H1 (cell line): Measurements from ENCODE around the gene RBM27. TPM values are rescaled to one million over a fixed set of nuclear protein-coding genes. Genes with fewer than 3 reads are reported as not detected.
A peak's percentile ranks its signal among the peaks of the same experiment; 100 is the strongest.

Source experiments
- CTCF ChIA-PET: fragments of 300-600 bp; sonication (Branson Sonifier 250); formaldehyde crosslinking; loops from one replicate; lab custom pipeline; 2021; ENCODE audit not compliant: partially characterized antibody; lab: Charles Lee
- POLR2A ChIA-PET: fragments of 300-600 bp; sonication (Branson Sonifier 250); formaldehyde crosslinking; loops from one replicate; lab custom pipeline; 2021; ENCODE audit warnings: inconsistent platforms; ENCODE audit not compliant: partially characterized antibody; lab: Charles Lee
- DNase-seq, 2 experiments: peaks; one replicate each; pipeline versions ENCODE4 v3.0.0 to v3.0.0-alpha.2; 2010 to 2022; ENCODE audit warnings: low spot score in 2 of 2, low read depth in 1 of 2, mixed read lengths in 1 of 2
- FAIRE-seq: peaks from 2 replicates; lab custom pipeline; 2011; peaks lifted over from hg19 to GRCh38; lab: Jason Lieb, UNC
- H2AFZ ChIP-seq: 2 replicates; pipeline ENCODE4 v1.8.1; 2012; ENCODE audit warnings: low read length, inconsistent platforms
- H2AK5ac ChIP-seq: 2 replicates; pipeline ENCODE4 v1.6.1; 2013; ENCODE audit warnings: low read depth, low read length
- H2BK120ac ChIP-seq: replicated peaks from 2 replicates; pipeline ENCODE3; 2013; ENCODE audit warnings: low read depth, low read length, inconsistent platforms
- H2BK12ac ChIP-seq: 2 replicates; pipeline ENCODE4 v1.6.1; 2013; ENCODE audit warnings: low read depth, low read length
- H2BK15ac ChIP-seq: 2 replicates; pipeline ENCODE4 v1.6.1; 2013; ENCODE audit warnings: low read length
- H2BK20ac ChIP-seq: 2 replicates; pipeline ENCODE4 v1.6.1; 2013; ENCODE audit warnings: low read length
- H2BK5ac ChIP-seq: 2 replicates; pipeline ENCODE4 v1.6.1; 2013; ENCODE audit warnings: low read depth, low read length
- H3K14ac ChIP-seq: 2 replicates; pipeline ENCODE4 v1.6.1; 2013; ENCODE audit warnings: inconsistent platforms; ENCODE audit not compliant: insufficient read length
- H3K18ac ChIP-seq: 2 replicates; pipeline ENCODE4 v1.6.1; 2013; ENCODE audit warnings: low read length; ENCODE audit errors: extremely low read depth
- H3K23ac ChIP-seq: 2 replicates; pipeline ENCODE4 v1.6.1; 2013; ENCODE audit warnings: inconsistent platforms; ENCODE audit not compliant: insufficient read length
- H3K23me2 ChIP-seq: 2 replicates; pipeline ENCODE4 v1.6.1; 2013; ENCODE audit warnings: low read depth, low read length
- H3K27ac ChIP-seq: 2 replicates; pipeline ENCODE4 v1.6.1; 2011; ENCODE audit warnings: low read depth, low read length, inconsistent platforms
- H3K27me3 ChIP-seq, 4 experiments: replicated peaks in 1 of 4; 1 replicate in 1 of 4; 2 replicates in 3 of 4; pipeline versions ENCODE4 v1.6.1 to v1.8.1; 2011 to 2013; ENCODE audit warnings: low read length in 3 of 4, mild to moderate bottlenecking in 3 of 4, inconsistent platforms in 2 of 4, mixed read lengths in 2 of 4, moderate library complexity in 1 of 4; ENCODE audit not compliant: control insufficient read depth in 3 of 4, insufficient read depth in 3 of 4; ENCODE audit errors: extremely low read depth in 1 of 4
- H3K36me3 ChIP-seq, 4 experiments: 2 replicates each; pipeline versions ENCODE4 v1.6.1 to v1.8.1; 2011 to 2013; ENCODE audit warnings: mild to moderate bottlenecking in 4 of 4, low read length in 3 of 4, moderate library complexity in 2 of 4, control low read depth in 1 of 4, inconsistent platforms in 1 of 4; ENCODE audit not compliant: insufficient read depth in 4 of 4, control insufficient read depth in 2 of 4
- H3K4ac ChIP-seq: replicated peaks from 2 replicates; pipeline ENCODE3; 2013; ENCODE audit warnings: low read length, low read depth, mixed read lengths, inconsistent platforms; ENCODE audit not compliant: insufficient read length
- H3K4me1 ChIP-seq, 4 experiments: replicated peaks in 1 of 4; 1 replicate in 1 of 4; 2 replicates in 3 of 4; pipeline versions ENCODE4 v1.6.1 to v1.8.1; 2011 to 2013; ENCODE audit warnings: low read length in 3 of 4, inconsistent platforms in 2 of 4, mixed read lengths in 1 of 4; ENCODE audit not compliant: insufficient read depth in 4 of 4, control insufficient read depth in 3 of 4
- H3K4me2 ChIP-seq, 2 experiments: 2 replicates each; pipeline versions ENCODE4 v1.6.1 to v1.8.1; 2011 to 2013; ENCODE audit warnings: low read depth in 2 of 2, low read length in 2 of 2, control low read depth in 1 of 2, inconsistent platforms in 1 of 2, mild to moderate bottlenecking in 1 of 2; ENCODE audit not compliant: insufficient read depth in 1 of 2
- H3K4me3 ChIP-seq, 4 experiments: fragments of 200-600, 300-600 bp in 1 of 4; sonication (generic), shearing (Covaris generic), sonication (Bioruptor Twin) in 1 of 4; 2 replicates each; pipeline versions ENCODE4 v1.5.1 to v1.8.1; 2011 to 2016; ENCODE audit warnings: low read length in 4 of 4, low read depth in 3 of 4, control low read depth in 2 of 4, inconsistent platforms in 2 of 4, mild to moderate bottlenecking in 2 of 4, mixed read lengths in 1 of 4, moderate library complexity in 1 of 4; ENCODE audit not compliant: insufficient read depth in 2 of 4; ENCODE audit errors: extremely low read depth in 1 of 4
- H3K56ac ChIP-seq: replicated peaks from 2 replicates; pipeline ENCODE3; 2013; ENCODE audit warnings: low read depth, mild to moderate bottlenecking, mixed read lengths, low read length, inconsistent platforms; ENCODE audit not compliant: insufficient read length
- H3K79me1 ChIP-seq: 2 replicates; pipeline ENCODE4 v1.6.1; 2013; ENCODE audit warnings: low read depth, low read length, control low read depth
- H3K79me2 ChIP-seq, 2 experiments: 2 replicates each; pipeline versions ENCODE4 v1.6.1 to v1.8.1; 2012 to 2013; ENCODE audit warnings: low read length in 2 of 2, mild to moderate bottlenecking in 2 of 2, inconsistent platforms in 1 of 2; ENCODE audit not compliant: insufficient read depth in 2 of 2, control insufficient read depth in 1 of 2
- H3K9ac ChIP-seq, 4 experiments: replicated peaks in 1 of 4; 1 replicate in 1 of 4; 2 replicates in 3 of 4; pipeline versions ENCODE4 v1.6.1 to v1.8.1; 2011 to 2013; ENCODE audit warnings: low read depth in 3 of 4, low read length in 3 of 4, control low read depth in 2 of 4, mild to moderate bottlenecking in 2 of 4, moderate library complexity in 2 of 4, inconsistent platforms in 1 of 4; ENCODE audit errors: extremely low read depth in 1 of 4
- H3K9me3 ChIP-seq, 2 experiments: 2 replicates each; pipeline versions ENCODE4 v1.6.1 to v1.8.1; 2012 to 2013; ENCODE audit warnings: mild to moderate bottlenecking in 2 of 2, moderate library complexity in 2 of 2, control low read depth in 1 of 2, inconsistent platforms in 1 of 2, low read depth in 1 of 2, low read length in 1 of 2, mixed read lengths in 1 of 2; ENCODE audit not compliant: insufficient read depth in 2 of 2
- H4K20me1 ChIP-seq, 2 experiments: replicated peaks in 1 of 2; 2 replicates each; pipeline versions ENCODE3 to v1.8.1; 2011 to 2013; ENCODE audit warnings: inconsistent platforms in 2 of 2, low read length in 2 of 2, mild to moderate bottlenecking in 1 of 2; ENCODE audit not compliant: insufficient read depth in 2 of 2, control insufficient read depth in 1 of 2
- H4K5ac ChIP-seq: 2 replicates; pipeline ENCODE4 v1.6.1; 2013; ENCODE audit warnings: low read length, low read depth, mixed read lengths, inconsistent platforms; ENCODE audit not compliant: insufficient read length
- H4K8ac ChIP-seq: 2 replicates; pipeline ENCODE4 v1.8.0; 2013; ENCODE audit warnings: mild to moderate bottlenecking, moderate library complexity, low read length, inconsistent platforms; ENCODE audit not compliant: insufficient read depth; ENCODE audit errors: extremely low read depth
- H4K91ac ChIP-seq: replicated peaks from 2 replicates; pipeline ENCODE3; 2013; ENCODE audit warnings: low read length, mixed read lengths, inconsistent platforms; ENCODE audit not compliant: insufficient read length
- ATF2 ChIP-seq: IDR thresholded peaks from 2 replicates; pipeline ENCODE4 v1.6.1; 2012; ENCODE audit warnings: low read length, inconsistent platforms
- SAP30 ChIP-seq: fragments of 300-600 bp; sonication (generic); IDR thresholded peaks from 2 replicates; pipeline ENCODE4 v1.7.1; 2012; ENCODE audit warnings: low read length, moderate library complexity, mild to moderate bottlenecking, inconsistent platforms; ENCODE audit not compliant: insufficient read depth, insufficient replicate concordance
- SIN3A ChIP-seq, 2 experiments: IDR thresholded peaks in 1 of 2; conservative IDR thresholded peaks in 1 of 2; 2 replicates each; pipeline ENCODE4 v1.6.1; 2011 to 2012; ENCODE audit warnings: low read length in 2 of 2, improper control_type of control experiment in 1 of 2, low read depth in 1 of 2, mild to moderate bottlenecking in 1 of 2
- SP4 ChIP-seq: IDR thresholded peaks from 2 replicates; pipeline ENCODE4 v1.6.1; 2012; ENCODE audit warnings: low read length, inconsistent platforms
- TAF7 ChIP-seq: optimal IDR thresholded peaks from 2 replicates; pipeline ENCODE3; 2011; ENCODE audit warnings: low read depth, mild to moderate bottlenecking, inconsistent platforms, low read length, moderate library complexity, borderline replicate concordance
- whole genome bisulfite sequencing, 2 experiments: shearing (Covaris generic) in 1 of 2; methylation state at CpG; one replicate each; pipeline versions ENCODE4 v1.1.6 to v1.1.7; 2013 to 2015; ENCODE audit warnings: low lambda C conversion rate in 2 of 2, mixed read lengths in 2 of 2, inconsistent platforms in 1 of 2, low coverage in 1 of 2, missing lambda C conversion rate in 1 of 2; ENCODE audit not compliant: insufficient replicate concordance in 2 of 2, insufficient coverage in 1 of 2, insufficient read length in 1 of 2; ENCODE audit errors: extremely low coverage in 1 of 2, missing lambda C conversion rate in 1 of 2; 5-methylcytosine and 5-hydroxymethylcytosine counted together
- long read RNA-seq, 2 experiments: library from RNA in 1 of 2; library from capped mRNA in 1 of 2; stranded (forward); transcript quantifications; one replicate each; pipeline ENCODE4 v2.0.0, GENCODE V29; 2021; ENCODE audit warnings: inconsistent platforms in 1 of 2
- polyA minus RNA-seq, 3 experiments: library from RNA; depleted of rRNA, polyadenylated mRNA; stranded (reverse); fragments of >200 nt; gene quantifications; 1 replicate in 2 of 3; 2 replicates in 1 of 3; pipeline ENCODE4 v1.2.3, GENCODE V29; 2011
- polyA plus RNA-seq, 7 experiments: library from polyadenylated mRNA; depleted of rRNA in 3 of 7; stranded (reverse) in 5 of 7; unstranded in 2 of 7; fragments of >200 nt in 5 of 7; fragments of 200-250 nt in 2 of 7; gene quantifications; 1 replicate in 5 of 7; 2 replicates in 1 of 7; 4 replicates in 1 of 7; pipeline versions ENCODE4 v1.2.1 to v1.2.3, GENCODE V29; 2011 to 2013; ENCODE audit warnings: missing spikeins in 2 of 7, mixed read lengths in 2 of 7
- total RNA-seq: library from RNA; stranded (reverse); fragmentation: NEBNext Ultra II Directional; extraction: Animal tissue kit (Norgen Biotek cat#: 25700); gene quantifications from 2 replicates; pipeline ENCODE4 v1.2.1, GENCODE V29; 2021

The RBM27 gene
- total RNA-seq, result 42.9 and 44.9 TPM in 2 replicates
- polyA plus RNA-seq (2011; rRNA removed), result 7.9 and 13.1 TPM in 2 replicates
- polyA plus RNA-seq (2011; cell fraction: cytosol; rRNA removed), result 13.2 TPM
- 22.3 TPM for polyA plus RNA-seq (2011; cell fraction: nucleus; rRNA removed)
- polyA plus RNA-seq (2012, experiment 1 of 2), result 9.6 to 21.3 TPM (median 16.3 TPM) in 4 replicates
- polyA plus RNA-seq (2012, experiment 2 of 2), result 1.6 TPM
- polyA plus RNA-seq (2013, experiment 1 of 2), result 26.1 TPM
- polyA plus RNA-seq (2013, experiment 2 of 2), result 24.6 TPM
- 266 and 323 TPM in 2 replicates for polyA minus RNA-seq (2011; rRNA and poly(A)+ RNA removed)
- 109 TPM for polyA minus RNA-seq (2011; cell fraction: cytosol; rRNA and poly(A)+ RNA removed)
- polyA minus RNA-seq (2011; cell fraction: nucleus; rRNA and poly(A)+ RNA removed), result 124 TPM
- long read RNA-seq, experiment 1, partial matches to known transcripts, result 30 of 34 reads
- long read RNA-seq, experiment 1, other reads (novel, unspliced or antisense), result 4 of 34 reads
- long read RNA-seq, experiment 2, full-length matches to known transcripts, result 1 of 3 reads
- long read RNA-seq, experiment 2, partial matches to known transcripts, result 2 of 3 reads
- long read RNA-seq, experiment 2, other reads (novel, unspliced or antisense), result 0 of 3 reads

GRCh38 chr5:146203011-146203871 is at the start of gene RBM27:
Gene RBM27, plus strand, starts transcription at chr5:146203605. Its CDS starts 161 bp downstream, at chr5:146203766.
- peak within 1 kb of the TSS; percentile 75 for H3K56ac ChIP-seq
- H4K91ac ChIP-seq, result no peak within 1 kb of the TSS
- H2BK5ac ChIP-seq, result peak within 1 kb of the TSS; percentile 80; the same call in 1 of the 2 replicates
- H3K23me2 ChIP-seq, result peaks cover 7% of the 10 kb centered on the region
- H3K4me1 ChIP-seq, result peaks cover 0 to 3% (median 0%) of the 10 kb centered on the region in 4 experiments; a peak in 2 of 7 replicates
- H3K79me1 ChIP-seq, result no peaks in the 10 kb centered on the region
- H3K9ac ChIP-seq, result peak within 1 kb of the TSS; percentile 73 to 93 (median 81)
- FAIRE-seq (peak; percentile 85), DNase-seq (peak; percentile 99 to 100)
- peak within 1 kb of the TSS; percentile 74 to 95 (median 85) for H3K4me3 ChIP-seq
- peaks cover 19 to 42% of the 10 kb centered on the region in 2 experiments for H3K79me2 ChIP-seq
- H4K20me1 ChIP-seq, result peaks cover 0 to 2% of the 10 kb centered on the region in 2 experiments
- H3K9me3 ChIP-seq, result no peaks in the 10 kb centered on the region
- H3K36me3 ChIP-seq, result no peaks in the 10 kb centered on the region
- no peak within 1 kb of the TSS for H3K23ac ChIP-seq
- H2AK5ac ChIP-seq, result no peak within 1 kb of the TSS
- H2BK120ac ChIP-seq, result peak within 1 kb of the TSS; percentile 88
- peak within 1 kb of the TSS; percentile 78 for H3K4ac ChIP-seq
- H3K14ac ChIP-seq, result no peak within 1 kb of the TSS
- H4K8ac ChIP-seq, result peak within 1 kb of the TSS; percentile 86
- peak within 1 kb of the TSS; percentile 83; the same call in 1 of the 2 replicates for H2BK20ac ChIP-seq
- WGBS, 2 experiments, result 3% methylated on average over 44 of the region's 48 CpGs; no CpG with 5 or more reads in 1 of the 2 experiments
- H2BK15ac ChIP-seq, result 0 out of 2 replicates have a peak within 1 kb of the TSS, but pooled peaks have one; percentile 89
- peak within 1 kb of the TSS; percentile 98 for H4K5ac ChIP-seq
- H3K18ac ChIP-seq, result peak within 1 kb of the TSS; percentile 95
- peak within 1 kb of the TSS; percentile 67; the same call in 1 of the 2 replicates for H3K27ac ChIP-seq
- ChIA-PET CTCF (interaction anchor here (1.4 kb wide), 1 partner anchor 26 kb away, joined by 3 read pairs; no protein-coding TSS in a partner anchor), POLR2A (interaction anchor here (0.7 to 5.6 kb wide), 10 partner anchors 9 to 115 kb away, joined by 3 to 67 read pairs (median 5); partner anchors contain the start of gene LARS1)
- no peaks in the 10 kb centered on the region for H3K27me3 ChIP-seq
- H2BK12ac ChIP-seq, result no peak within 1 kb of the TSS
- peak within 1 kb of the TSS; percentile 100 for H2AFZ ChIP-seq
- peak within 1 kb of the TSS; percentile 75 to 92 for H3K4me2 ChIP-seq
- TF ChIP-seq SAP30, result peak; percentile 34
- TF ChIP-seq SP4, result peak; percentile 82
- TF ChIP-seq TAF7, result peak; percentile 87
- TF ChIP-seq ATF2, result peak; percentile 38; the same call in 1 of the 2 replicates
- peak in 1 of 2 experiments; percentile 16; a peak in 1 of 4 replicates for TF ChIP-seq SIN3A (conservative IDR thresholded peaks at IDR 0.05 in 1 of 2, IDR thresholded peaks at IDR 0.05 in 1 of 2; ENCODE audit: low read depth in 1 of 2, low read length in 2 of 2)
